ENCODE measurements around the gene FEZ2.

DNA sequence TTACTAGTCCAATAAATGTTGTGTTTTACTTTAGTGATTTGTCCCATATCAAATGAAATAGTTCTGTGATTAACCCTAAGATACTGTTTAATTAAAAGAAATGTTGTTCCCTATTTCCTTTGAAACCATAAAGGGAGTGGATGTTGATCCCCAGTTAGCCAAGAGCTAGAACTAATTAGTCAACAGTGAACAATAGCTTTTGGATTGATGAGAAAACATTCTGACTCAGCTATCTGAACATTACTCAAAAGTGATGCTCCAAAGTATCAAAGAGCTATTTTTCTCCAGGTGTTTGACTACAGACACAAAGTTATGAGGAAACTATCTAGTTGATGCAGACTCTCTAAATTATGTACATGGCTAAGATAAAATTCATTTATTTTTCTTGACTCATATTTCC is 7.3 kb upstream of the FEZ2 start:
- TF ChIP-seq, protein P1, sequence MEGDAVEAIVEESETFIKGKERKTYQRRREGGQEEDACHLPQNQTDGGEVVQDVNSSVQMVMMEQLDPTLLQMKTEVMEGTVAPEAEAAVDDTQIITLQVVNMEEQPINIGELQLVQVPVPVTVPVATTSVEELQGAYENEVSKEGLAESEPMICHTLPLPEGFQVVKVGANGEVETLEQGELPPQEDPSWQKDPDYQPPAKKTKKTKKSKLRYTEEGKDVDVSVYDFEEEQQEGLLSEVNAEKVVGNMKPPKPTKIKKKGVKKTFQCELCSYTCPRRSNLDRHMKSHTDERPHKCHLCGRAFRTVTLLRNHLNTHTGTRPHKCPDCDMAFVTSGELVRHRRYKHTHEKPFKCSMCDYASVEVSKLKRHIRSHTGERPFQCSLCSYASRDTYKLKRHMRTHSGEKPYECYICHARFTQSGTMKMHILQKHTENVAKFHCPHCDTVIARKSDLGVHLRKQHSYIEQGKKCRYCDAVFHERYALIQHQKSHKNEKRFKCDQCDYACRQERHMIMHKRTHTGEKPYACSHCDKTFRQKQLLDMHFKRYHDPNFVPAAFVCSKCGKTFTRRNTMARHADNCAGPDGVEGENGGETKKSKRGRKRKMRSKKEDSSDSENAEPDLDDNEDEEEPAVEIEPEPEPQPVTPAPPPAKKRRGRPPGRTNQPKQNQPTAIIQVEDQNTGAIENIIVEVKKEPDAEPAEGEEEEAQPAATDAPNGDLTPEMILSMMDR (IDR thresholded peaks at IDR 0.05): no peak
- TF ChIP-seq ZFX (IDR thresholded peaks at IDR 0.05; ENCODE audit: borderline replicate concordance): no peak

All from 22Rv1 (cell line).